Activated naive CD8-positive, alpha-beta T cell treated with anti-CD3 and anti-CD28 coated beads for 36 hours (primary cell): ENCODE measurements around the gene MLLT1. TPM values are rescaled to one million over a fixed set of nuclear protein-coding genes. Genes with fewer than 3 reads are reported as not detected.
"Not testable (repeated sequence)": the region's sequence is repeated elsewhere in the genome, so short reads cannot be mapped to it uniquely, and the experiment has no call there.

ENCODE experiments used
- DNase-seq: peaks from one replicate; pipeline ENCODE4 v3.0.0; 2021
- H3K27ac Mint-ChIP-seq: one replicate; pipeline ENCODE4 v1.8.0; 2022; ENCODE audit warnings: mild to moderate bottlenecking, moderate library complexity, mixed read lengths
- H3K27me3 Mint-ChIP-seq: one replicate; pipeline ENCODE4 v1.8.0; 2022; ENCODE audit warnings: mild to moderate bottlenecking, mixed read lengths
- H3K36me3 Mint-ChIP-seq: one replicate; pipeline ENCODE4 v1.8.0; 2021; ENCODE audit warnings: mild to moderate bottlenecking, mixed read lengths
- H3K4me1 Mint-ChIP-seq: one replicate; pipeline ENCODE4 v1.8.0; 2021; ENCODE audit warnings: mixed read lengths
- H3K4me3 Mint-ChIP-seq: one replicate; pipeline ENCODE4 v1.8.0; 2022; ENCODE audit warnings: mild to moderate bottlenecking, moderate library complexity, mixed read lengths
- H3K9me3 Mint-ChIP-seq: one replicate; pipeline ENCODE4 v1.8.0; 2022; ENCODE audit warnings: mixed read lengths
- total RNA-seq, 2 experiments: library from RNA; stranded (reverse); gene quantifications; one replicate each; pipeline ENCODE4 v1.2.3, GENCODE V29; 2021

Gene MLLT1
- total RNA-seq, 2 experiments from 2014 or later = 55.2 to 56.8 TPM

DNA sequence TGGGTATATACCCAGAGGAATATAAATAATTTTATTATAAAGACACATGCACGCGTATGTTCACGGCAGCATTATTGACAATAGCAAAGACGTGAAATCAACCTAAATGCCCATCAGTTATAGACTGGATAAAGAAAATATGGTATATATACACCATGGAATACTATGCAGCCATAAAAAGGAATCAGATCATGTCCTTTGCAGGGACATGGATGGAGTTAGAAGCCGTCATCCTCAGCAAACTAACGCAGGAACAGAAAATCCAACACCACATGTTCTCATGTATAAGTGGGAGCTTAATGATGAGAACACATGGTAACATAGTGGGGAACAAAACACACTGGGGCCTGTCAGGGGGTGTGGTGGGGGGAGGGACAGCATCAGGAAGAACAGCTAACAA, 2.6 kb upstream of the MLLT1 start:
- Mint-ChIP-seq H3K36me3 (peaks cover 16% of the 10 kb centered on the region), H3K4me1 (peaks cover 17% of the 10 kb centered on the region)
- not testable (repeated sequence) for H3K9me3 Mint-ChIP-seq, H3K27me3 Mint-ChIP-seq, DNase-seq, H3K4me3 Mint-ChIP-seq, H3K27ac Mint-ChIP-seq

DNA sequence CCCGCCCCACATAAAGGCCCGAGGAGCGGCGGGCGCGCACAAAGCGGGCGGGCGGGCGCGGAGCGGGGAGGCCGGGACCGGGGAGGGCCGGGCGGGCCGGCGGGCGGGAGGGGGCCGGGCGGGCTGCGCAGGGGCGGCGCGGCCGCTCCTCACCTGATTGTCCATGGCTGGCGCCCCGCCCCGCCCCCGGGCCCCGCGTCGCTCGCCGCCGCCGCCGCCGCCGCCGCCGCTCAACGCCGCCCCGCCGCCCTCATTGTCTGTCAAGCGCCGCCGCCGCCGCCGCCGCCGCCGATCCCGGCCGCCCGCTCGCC, 200 bp downstream of the MLLT1 start:
- no peaks in the 10 kb centered on the region for H3K27me3 Mint-ChIP-seq
- H3K36me3 Mint-ChIP-seq = peaks cover 17% of the 10 kb centered on the region
- no peak overlapping the region for H3K27ac Mint-ChIP-seq
- H3K9me3 Mint-ChIP-seq = peaks cover 2% of the 10 kb centered on the region
- H3K4me3 Mint-ChIP-seq = peak overlapping the region; percentile 53
- H3K4me1 Mint-ChIP-seq = peaks cover 33% of the 10 kb centered on the region
- DNase-seq = no peak

DNA sequence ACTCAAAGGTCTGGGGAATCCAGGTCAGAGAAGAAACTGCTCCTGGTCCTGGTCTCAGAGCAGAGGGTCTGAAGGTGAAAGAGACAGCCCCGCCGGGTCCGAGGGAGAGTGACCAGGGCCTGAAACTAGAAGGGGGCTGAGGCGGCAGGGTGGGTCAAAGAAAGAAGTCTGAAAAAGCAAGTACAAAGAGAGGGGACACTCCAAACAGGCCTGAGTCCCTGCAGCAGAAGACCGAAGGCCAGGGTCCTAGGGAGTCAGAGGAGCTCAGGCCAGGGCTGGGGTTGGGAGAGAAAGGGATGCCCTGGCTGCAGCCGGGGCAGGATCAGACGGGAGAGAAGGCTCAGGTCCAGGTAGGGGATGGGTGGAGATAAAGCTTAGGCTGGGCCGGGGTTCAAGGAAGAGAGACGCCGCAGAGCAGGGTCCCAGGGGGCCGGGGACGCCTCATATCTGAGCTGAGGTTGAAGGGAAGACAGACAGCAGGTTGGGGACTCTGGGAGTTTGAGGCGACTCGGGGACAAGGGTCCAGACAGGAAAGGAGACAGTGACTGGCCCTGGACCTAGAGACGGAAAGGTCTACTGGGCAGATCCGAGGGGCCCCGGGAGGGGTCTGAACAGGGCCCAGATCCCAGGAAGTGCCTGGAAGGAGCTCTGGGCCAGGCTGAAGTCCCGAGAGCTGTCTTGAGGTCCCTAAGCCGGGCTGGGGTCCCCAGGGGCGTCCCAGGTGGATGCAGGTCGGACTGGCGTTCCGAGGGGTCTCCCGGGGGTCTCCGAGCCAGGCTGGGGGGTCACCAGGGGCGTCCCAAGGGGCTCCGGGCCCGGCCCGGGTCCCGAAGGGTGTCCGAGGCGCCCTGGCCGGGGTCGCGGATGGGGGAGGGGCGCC, 795 bp downstream of the MLLT1 start:
- Mint-ChIP-seq H3K4me3 (peak overlapping the region; percentile 99), H3K27ac (peak overlapping the region; percentile 94), H3K9me3 (peaks cover 2% of the 10 kb centered on the region), H3K27me3 (no peaks in the 10 kb centered on the region), H3K4me1 (peaks cover 35% of the 10 kb centered on the region), H3K36me3 (peaks cover 17% of the 10 kb centered on the region)
- DNase-seq = peak; percentile 9

DNA sequence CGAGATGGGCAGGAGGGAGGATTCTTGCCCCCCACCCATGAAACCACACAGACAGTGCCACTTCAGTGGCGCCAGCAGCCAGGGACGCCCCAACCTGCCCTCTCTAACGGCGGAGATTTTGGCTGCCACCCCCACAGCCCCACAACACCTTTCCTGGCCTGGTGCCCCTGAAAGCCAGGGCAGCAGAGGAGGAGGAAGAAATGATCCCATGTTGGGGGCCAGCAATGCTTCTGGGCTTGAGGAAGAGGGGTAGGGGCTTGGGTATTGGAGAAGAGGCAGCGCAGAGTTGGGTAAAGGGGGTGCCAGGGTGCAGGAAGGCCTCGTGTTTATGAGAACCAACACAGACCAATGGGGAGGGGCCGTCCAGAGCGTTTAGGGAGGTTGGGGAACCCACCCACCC, 1.7 kb downstream of the MLLT1 start:
- H3K36me3 Mint-ChIP-seq = peaks cover 17% of the 10 kb centered on the region
- no peaks in the 10 kb centered on the region for H3K27me3 Mint-ChIP-seq
- peaks cover 40% of the 10 kb centered on the region for H3K4me1 Mint-ChIP-seq
- no peak for DNase-seq
- peak overlapping the region; percentile 99 for H3K4me3 Mint-ChIP-seq
- peak overlapping the region; percentile 94 for H3K27ac Mint-ChIP-seq
- H3K9me3 Mint-ChIP-seq = peaks cover 2% of the 10 kb centered on the region

DNA sequence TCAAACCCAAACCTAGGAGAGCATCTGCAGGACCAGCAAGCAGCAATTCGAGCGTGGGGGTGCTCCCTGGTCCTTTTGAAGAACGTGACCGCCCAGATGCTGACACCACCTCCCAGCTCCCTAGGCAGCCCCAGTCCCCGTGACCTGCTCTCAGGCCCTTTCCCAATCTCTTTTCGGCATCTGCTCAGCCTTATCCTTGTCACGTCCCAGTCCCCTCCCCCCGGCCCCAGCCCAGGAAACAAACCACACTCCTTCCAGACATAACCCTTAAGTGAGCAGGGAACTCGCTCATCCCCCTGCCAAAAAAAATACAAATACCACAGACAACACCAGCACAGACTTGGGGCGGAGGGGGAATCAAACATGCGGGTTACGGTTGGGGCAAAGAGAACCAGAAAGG, 3.3 kb downstream of the MLLT1 start:
- H3K4me3 Mint-ChIP-seq = peak overlapping the region; percentile 16

DNA sequence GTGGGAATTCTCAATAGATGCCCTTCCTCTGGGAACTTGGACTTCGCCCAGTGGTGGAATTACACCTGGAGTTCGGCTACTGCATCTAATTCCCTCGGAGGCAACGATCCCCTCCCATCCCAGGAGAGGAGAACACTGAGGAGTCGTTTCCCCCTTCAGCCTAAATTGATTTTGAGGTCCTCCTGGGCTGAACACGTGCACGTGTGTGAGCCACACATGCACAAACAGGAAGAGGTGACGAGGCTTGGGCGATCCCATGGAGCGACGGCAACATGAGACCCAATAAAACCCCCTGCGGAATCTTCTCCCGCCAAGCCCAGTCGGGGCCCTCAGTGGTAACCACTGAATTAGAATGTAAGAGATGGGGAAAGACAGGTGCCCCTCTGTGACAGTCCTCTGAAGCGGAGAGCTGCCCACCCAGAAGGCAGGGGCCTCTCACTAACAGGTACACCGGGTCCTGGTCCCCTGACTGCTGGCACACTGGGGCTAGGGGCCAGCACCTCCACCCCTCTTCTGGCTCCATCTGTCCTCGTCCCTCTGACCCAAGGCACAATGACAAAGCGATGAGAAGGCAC, 4.5 kb downstream of the MLLT1 start:
- H3K27me3 Mint-ChIP-seq = no peaks in the 10 kb centered on the region
- H3K4me3 Mint-ChIP-seq = no peak overlapping the region
- no peak overlapping the region for H3K27ac Mint-ChIP-seq
- H3K4me1 Mint-ChIP-seq = peaks cover 53% of the 10 kb centered on the region
- no peak for DNase-seq
- H3K36me3 Mint-ChIP-seq = peaks cover 17% of the 10 kb centered on the region
- H3K9me3 Mint-ChIP-seq = no peaks in the 10 kb centered on the region

More for the DNA sequence above, 3.3 kb downstream of the MLLT1 start:
- no peaks in the 10 kb centered on the region for H3K27me3 Mint-ChIP-seq
- peak overlapping the region; percentile 10 for H3K27ac Mint-ChIP-seq
- H3K36me3 Mint-ChIP-seq = peaks cover 17% of the 10 kb centered on the region
- H3K4me1 Mint-ChIP-seq = peaks cover 48% of the 10 kb centered on the region
- peaks cover 2% of the 10 kb centered on the region for H3K9me3 Mint-ChIP-seq
- no peak for DNase-seq

DNA sequence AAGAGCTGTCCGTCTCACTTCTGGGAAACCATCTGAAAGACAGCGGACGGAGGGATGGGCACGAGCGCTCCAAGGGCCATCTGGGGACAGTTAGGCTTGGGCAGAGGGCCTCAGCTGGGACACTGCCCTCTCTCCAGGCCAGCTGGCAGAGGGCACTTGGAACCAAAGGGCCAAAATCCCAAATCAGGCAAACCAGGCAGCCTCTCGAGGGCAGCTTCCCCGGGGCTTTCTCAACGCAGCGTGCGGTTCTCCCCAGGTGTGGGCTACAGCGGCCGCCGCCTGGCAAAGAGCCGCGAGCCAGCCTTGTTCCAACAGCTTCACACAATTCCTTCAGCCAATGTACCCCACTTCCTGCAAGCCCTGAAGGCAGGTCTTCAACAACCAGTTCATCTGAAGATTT, 5.0 kb downstream of the MLLT1 start:
- H3K36me3 Mint-ChIP-seq = peaks cover 17% of the 10 kb centered on the region
- peaks cover 53% of the 10 kb centered on the region for H3K4me1 Mint-ChIP-seq
- H3K27ac Mint-ChIP-seq = no peak overlapping the region
- DNase-seq = no peak
- no peaks in the 10 kb centered on the region for H3K27me3 Mint-ChIP-seq
- H3K9me3 Mint-ChIP-seq = no peaks in the 10 kb centered on the region
- H3K4me3 Mint-ChIP-seq = no peak overlapping the region

DNA sequence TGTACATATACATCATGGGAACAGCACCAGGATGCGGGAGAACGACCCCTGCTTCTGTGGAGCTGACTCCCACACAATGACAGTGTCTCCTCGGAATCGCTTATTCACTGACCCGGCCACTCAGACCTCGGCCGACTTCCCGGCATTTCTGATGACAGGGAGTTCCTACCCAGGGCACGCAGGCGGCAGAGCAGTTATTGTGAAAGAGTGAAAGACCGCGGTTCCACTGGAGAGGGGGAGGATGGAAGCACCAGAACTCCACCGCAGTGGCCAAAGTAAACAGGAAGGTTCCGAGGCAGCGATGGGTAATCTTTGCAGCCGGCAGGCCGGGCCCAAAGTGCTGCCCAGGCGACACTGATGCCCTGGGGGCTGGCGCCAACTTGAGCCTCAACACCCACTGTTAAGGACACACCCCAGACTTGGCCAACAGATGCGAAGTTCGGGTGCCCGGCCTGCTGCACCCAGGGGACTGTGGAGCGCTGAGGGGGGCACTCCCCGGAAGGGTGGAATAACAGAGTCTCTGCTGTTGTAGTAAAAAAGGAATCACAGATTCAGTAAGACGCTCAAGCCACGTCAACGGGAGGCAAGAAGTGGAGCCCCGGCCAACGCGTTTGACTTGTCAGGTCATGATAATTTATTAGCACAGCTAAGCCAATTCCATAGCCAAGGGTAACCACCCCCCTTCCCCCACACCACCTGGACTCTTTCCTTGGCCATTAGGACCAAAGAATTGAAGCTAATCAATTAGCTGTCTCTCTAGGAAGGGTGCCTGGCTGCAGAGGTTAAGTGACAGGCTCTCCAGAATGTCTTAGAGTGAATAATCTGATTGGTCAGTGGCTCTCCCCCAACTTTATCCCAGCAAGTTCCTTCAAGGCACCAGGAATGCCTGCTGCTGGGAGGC, 5.8 kb downstream of the MLLT1 start:
- no peak for DNase-seq
- peaks cover 52% of the 10 kb centered on the region for H3K4me1 Mint-ChIP-seq
- peaks cover 18% of the 10 kb centered on the region for H3K36me3 Mint-ChIP-seq
- no peak overlapping the region for H3K27ac Mint-ChIP-seq
- no peak overlapping the region for H3K4me3 Mint-ChIP-seq
- H3K9me3 Mint-ChIP-seq = no peaks in the 10 kb centered on the region
- no peaks in the 10 kb centered on the region for H3K27me3 Mint-ChIP-seq

DNA sequence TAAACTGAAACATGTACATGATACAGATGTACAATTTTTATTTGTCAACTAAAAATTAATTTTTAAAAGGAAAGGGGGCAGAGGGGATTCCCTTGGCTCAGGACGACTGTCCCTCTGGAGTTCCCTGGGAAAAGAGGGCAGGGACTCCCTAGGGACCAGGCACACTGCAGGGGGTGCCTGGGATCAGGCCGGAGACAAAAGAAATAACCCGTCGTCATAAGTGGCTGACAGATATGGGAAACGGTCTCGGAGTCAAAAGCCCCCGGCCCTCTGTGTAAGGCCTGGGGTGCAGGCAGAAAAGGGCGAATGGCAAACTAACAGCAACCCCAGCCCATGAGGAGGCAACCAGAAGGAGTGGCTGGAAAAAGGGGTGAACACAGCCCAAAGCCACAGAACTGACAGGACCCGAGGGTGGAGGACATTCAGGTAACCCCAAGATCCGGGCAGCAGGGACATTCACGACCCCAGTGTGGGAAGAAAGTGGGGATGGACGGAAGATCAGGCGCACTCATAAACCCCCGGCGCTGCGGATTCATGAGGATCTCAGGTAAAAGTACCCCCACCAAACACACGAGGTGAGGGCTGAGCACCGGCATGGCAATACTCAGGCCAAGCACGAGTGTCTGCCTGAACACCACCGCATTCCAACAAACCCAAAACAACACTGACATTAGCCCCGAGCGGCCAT, 6.7 kb downstream of the MLLT1 start:
- DNase-seq = no peak
- Mint-ChIP-seq H3K4me1 (peaks cover 43% of the 10 kb centered on the region), H3K9me3 (no peaks in the 10 kb centered on the region), H3K36me3 (peaks cover 10% of the 10 kb centered on the region), H3K27ac (no peak overlapping the region), H3K4me3 (no peak overlapping the region), H3K27me3 (no peaks in the 10 kb centered on the region)

DNA sequence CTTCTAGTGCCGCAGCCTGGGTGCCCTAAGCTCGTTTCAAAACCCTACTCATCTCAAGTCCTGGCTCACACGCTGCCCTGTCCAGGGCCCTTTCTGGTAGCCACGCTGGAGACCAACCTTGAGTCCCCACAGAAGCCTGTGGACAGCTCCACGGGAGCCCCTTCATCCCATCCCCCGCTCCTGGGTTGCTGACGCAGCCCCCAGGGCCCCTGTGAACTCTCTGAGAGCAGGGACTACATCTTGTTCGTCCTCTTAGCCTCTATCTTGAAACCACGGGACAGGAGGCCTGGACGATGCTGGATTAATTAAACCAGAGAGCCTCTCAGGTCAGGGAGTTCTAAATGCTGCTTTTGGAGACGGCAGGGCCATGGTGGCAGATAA, 7.4 kb downstream of the MLLT1 start:
- Mint-ChIP-seq H3K27me3 (no peaks in the 10 kb centered on the region), H3K4me3 (no peak overlapping the region), H3K4me1 (peaks cover 36% of the 10 kb centered on the region), H3K27ac (peak overlapping the region; percentile 16), H3K9me3 (no peaks in the 10 kb centered on the region), H3K36me3 (peaks cover 5% of the 10 kb centered on the region)
- DNase-seq = no peak

DNA sequence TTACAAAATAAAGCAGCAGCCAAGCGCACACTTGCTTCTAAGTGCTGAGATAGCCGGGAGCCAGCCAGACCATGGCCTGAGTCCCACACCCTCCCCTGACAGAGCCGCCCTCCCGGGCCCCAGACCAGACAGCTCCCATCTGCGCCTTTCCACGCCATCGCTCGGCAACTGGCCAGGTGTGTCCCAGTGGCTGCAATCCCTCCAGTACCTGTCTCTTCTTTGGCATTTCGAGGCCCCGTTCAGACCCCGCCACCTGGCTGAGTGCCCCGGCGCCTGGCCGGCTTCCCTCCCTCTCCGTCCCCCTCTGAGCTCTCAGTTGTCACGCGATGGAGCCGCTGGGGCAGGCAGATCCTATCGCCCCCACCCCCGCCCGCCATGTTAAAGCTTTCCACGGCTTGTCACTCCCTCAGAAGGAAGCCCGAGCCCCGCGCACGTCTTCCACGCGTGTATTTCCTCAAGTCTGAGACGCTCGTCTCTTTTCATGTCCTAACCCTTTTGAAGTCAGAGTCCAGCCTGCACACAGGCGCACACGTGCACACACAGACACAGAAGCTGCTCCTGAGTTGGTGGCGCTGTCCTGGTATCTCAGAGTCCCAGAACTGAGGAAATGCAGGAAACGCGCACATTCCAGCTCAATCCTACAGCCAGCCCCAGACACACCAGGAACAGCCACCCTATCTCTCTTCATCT, 7.9 kb downstream of the MLLT1 start:
- Mint-ChIP-seq H3K4me3 (no peak overlapping the region), H3K36me3 (peaks cover 5% of the 10 kb centered on the region), H3K27me3 (no peaks in the 10 kb centered on the region), H3K27ac (peak overlapping the region; percentile 5), H3K9me3 (no peaks in the 10 kb centered on the region), H3K4me1 (peaks cover 32% of the 10 kb centered on the region)
- no peak for DNase-seq

DNA sequence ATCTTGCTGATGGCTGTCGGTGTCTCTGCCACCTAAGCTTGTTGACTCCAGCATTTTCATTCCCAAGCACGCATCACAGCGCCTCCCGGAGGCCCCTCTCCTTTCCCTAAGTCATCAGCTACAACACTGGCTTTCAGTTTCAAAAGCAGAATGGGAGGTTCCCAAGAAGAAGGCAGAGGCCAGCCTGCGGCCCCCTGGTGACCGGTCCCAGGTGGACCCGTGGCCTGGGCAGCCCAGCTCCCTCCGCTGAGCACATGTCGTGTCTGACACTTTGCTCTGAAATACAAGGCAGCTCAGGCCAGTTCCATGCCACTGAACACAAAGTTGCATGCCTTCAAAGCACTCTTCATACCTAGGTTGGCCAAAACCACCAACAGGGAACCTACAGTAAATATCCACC, 8.5 kb downstream of the MLLT1 start:
- Mint-ChIP-seq H3K4me1 (peaks cover 27% of the 10 kb centered on the region), H3K36me3 (peaks cover 2% of the 10 kb centered on the region), H3K27me3 (no peaks in the 10 kb centered on the region), H3K9me3 (no peaks in the 10 kb centered on the region), H3K4me3 (no peak overlapping the region), H3K27ac (peak overlapping the region; percentile 36)
- no peak for DNase-seq

DNA sequence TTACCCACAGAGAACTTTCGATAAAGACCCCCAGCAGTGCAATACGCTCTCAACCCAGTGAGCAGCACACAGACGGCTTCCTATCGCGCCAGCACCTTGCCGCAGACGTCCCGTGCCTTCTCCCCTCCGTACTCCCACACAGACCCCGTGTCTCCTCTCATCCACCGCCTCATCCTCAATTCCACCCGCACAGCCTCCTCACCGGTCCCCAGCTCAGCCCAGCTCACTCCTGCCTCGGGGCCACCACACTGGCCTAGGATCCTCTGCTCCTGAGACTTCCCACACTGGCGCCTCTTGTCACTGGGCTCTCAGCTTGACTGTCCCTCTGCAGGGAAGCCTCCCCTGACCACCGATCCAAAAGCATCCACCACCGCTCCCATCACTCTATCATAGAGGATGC, 9.0 kb downstream of the MLLT1 start:
- DNase-seq = no peak
- Mint-ChIP-seq H3K4me3 (no peak overlapping the region), H3K4me1 (peaks cover 23% of the 10 kb centered on the region), H3K27ac (peak overlapping the region; percentile 36), H3K27me3 (no peaks in the 10 kb centered on the region), H3K36me3 (peaks cover 2% of the 10 kb centered on the region), H3K9me3 (no peaks in the 10 kb centered on the region)

DNA sequence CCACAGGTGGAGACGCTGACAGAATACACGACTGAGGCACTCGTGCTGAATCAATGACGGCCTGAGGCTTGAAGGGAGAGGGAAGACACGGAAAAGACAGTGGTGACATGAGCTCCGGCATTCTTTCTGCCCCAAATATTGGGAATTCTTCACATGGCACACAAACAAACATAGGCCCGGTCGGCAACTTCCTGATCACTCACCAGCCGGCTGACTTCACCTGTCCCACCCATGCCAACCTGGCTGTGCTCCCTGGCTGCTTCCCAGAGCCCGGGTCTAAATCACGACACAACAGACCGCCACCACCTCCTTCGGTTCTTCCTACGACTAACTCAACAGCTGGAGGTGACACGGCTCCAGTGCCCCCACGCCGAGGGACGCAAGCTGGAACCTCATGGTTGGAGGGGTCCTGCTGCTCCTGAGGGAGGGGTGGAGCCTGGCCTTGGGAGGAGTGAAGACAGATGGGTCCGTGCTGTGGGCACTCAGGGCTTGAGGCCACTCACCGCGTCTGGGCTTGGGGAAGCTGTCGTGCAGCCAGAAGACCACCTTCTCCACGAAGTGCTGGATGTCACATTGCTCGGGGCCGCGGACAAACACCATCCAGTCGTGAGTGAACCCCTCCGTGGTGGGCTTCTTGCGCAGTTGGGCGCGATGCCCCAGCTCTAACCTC, 9.6 kb downstream of the MLLT1 start:
- Mint-ChIP-seq H3K4me1 (peaks cover 22% of the 10 kb centered on the region), H3K36me3 (peaks cover 2% of the 10 kb centered on the region), H3K9me3 (no peaks in the 10 kb centered on the region), H3K27me3 (no peaks in the 10 kb centered on the region), H3K4me3 (no peak overlapping the region), H3K27ac (peak overlapping the region; percentile 11)
- DNase-seq = no peak
